HG02678 (cell line): ENCODE data around the gene ZMYM1.
"Not testable (repeated sequence)": the region's sequence is repeated elsewhere in the genome, so short reads cannot be mapped to it uniquely, and the experiment has no call there.

ENCODE experiments used
- ATAC-seq: cut with Tn5 transposase; IDR thresholded peaks from one replicate; pipeline ENCODE4 v1.9.1; 2021; ENCODE audit warnings: mild to moderate bottlenecking, moderate library complexity; ENCODE audit not compliant: unreplicated experiment

Gene ZMYM1

GRCh38 chr1:35073265-35073811 lies 5.8 kb upstream of the ZMYM1 start:
- no peak for ATAC-seq

- not testable (repeated sequence) for ATAC-seq
Observed at GRCh38 chr1:35076426-35076825, 2.8 kb upstream of the ZMYM1 start.

- ATAC-seq = no peak
Observed at GRCh38 chr1:35080171-35080854, 1.1 kb downstream of the ZMYM1 start.

- ATAC-seq = no peak
Observed at GRCh38 chr1:35085421-35085820, 6.2 kb downstream of the ZMYM1 start.

- ATAC-seq = no peak
Observed at GRCh38 chr1:35097224-35097623, 18.0 kb downstream of the ZMYM1 start.

- no peak for ATAC-seq
Observed at GRCh38 chr1:35111106-35111505, 31.9 kb downstream of the ZMYM1 start.

- no peak for ATAC-seq
Observed at GRCh38 chr1:35112668-35113067, 33.5 kb downstream of the ZMYM1 start.

GRCh38 chr1:35115459-35116383 lies 36.5 kb downstream of the ZMYM1 start:
- ATAC-seq = no peak

GRCh38 chr1:35120458-35121133 lies 41.4 kb downstream of the ZMYM1 start:
- ATAC-seq = no peak

GRCh38 chr1:35122311-35122710 lies 43.1 kb downstream of the ZMYM1 start:
- ATAC-seq = no peak

- ATAC-seq = no peak
Observed at GRCh38 chr1:35126546-35126945, 47.4 kb downstream of the ZMYM1 start.

GRCh38 chr1:35129080-35129479 lies 49.9 kb downstream of the ZMYM1 start:
- ATAC-seq = no peak

- no peak for ATAC-seq
Observed at GRCh38 chr1:35136780-35137179, 57.6 kb downstream of the ZMYM1 start.

GRCh38 chr1:35137590-35137989 lies 58.4 kb downstream of the ZMYM1 start:
- not testable (repeated sequence) for ATAC-seq

GRCh38 chr1:35142294-35142693 lies 63.1 kb downstream of the ZMYM1 start:
- ATAC-seq = not testable (repeated sequence)

- not testable (repeated sequence) for ATAC-seq
Observed at GRCh38 chr1:35142728-35143127, 63.5 kb downstream of the ZMYM1 start.

GRCh38 chr1:35143737-35144508 lies 64.7 kb downstream of the ZMYM1 start:
- no peak for ATAC-seq

- not testable (repeated sequence) for ATAC-seq
Observed at GRCh38 chr1:35145892-35146549, 66.8 kb downstream of the ZMYM1 start.

- ATAC-seq = no peak
Observed at GRCh38 chr1:35151220-35151619, 72.0 kb downstream of the ZMYM1 start.

- ATAC-seq = no peak
Observed at GRCh38 chr1:35164893-35165292, 85.7 kb downstream of the ZMYM1 start.
